SK-N-SH (cell line): Measurements from ENCODE around the gene PRKG1. TPM values are rescaled to one million over a fixed set of nuclear protein-coding genes. Genes with fewer than 3 reads are reported as not detected.

Source experiments
- CTCF ChIA-PET: fragments of 300-600, 350-600 bp; formaldehyde crosslinking; extraction: SDS; loops from one replicate; lab custom pipeline; 2021; lab: Yijun Ruan, JAX
- POLR2A ChIA-PET: fragments of 350-600 bp; sonication (Branson Sonifier 250); formaldehyde crosslinking; extraction: SDS; loops from one replicate; lab custom pipeline; 2020; ENCODE audit warnings: antibody characterized with exemption, inconsistent platforms; lab: Yijun Ruan, JAX
- DNase-seq: peaks from one replicate; pipeline ENCODE4 v3.0.0; 2012
- H2AFZ ChIP-seq: fragments of 200-600 bp; sonication (generic); 2 replicates; pipeline ENCODE4 v1.8.1; 2016; ENCODE audit warnings: antibody characterized with exemption, mild to moderate bottlenecking, low read depth
- H3F3A ChIP-seq: fragments of 200-600 bp; sonication (generic); replicated peaks from 2 replicates; pipeline ENCODE3; 2016; ENCODE audit warnings: antibody characterized with exemption, mild to moderate bottlenecking; ENCODE audit not compliant: insufficient read depth
- H3K27ac ChIP-seq, 2 experiments: fragments of 200-500 bp in 1 of 2; fragments of 200-600 bp in 1 of 2; sonication (Bioruptor generic) in 1 of 2; sonication (generic), shearing (Covaris generic) in 1 of 2; 2 replicates each; pipeline versions ENCODE4 v1.5.1 to v1.6.1; 2014 to 2016; ENCODE audit warnings: low read depth in 2 of 2, inconsistent platforms in 1 of 2, low read length in 1 of 2, mild to moderate bottlenecking in 1 of 2, mixed read lengths in 1 of 2
- H3K27me3 ChIP-seq: fragments of 200-600 bp; sonication (generic), shearing (Covaris generic); 2 replicates; pipeline ENCODE4 v1.6.1; 2016; ENCODE audit warnings: mixed run types; ENCODE audit not compliant: insufficient read depth
- H3K36me3 ChIP-seq, 2 experiments: fragments of 200-500 bp in 1 of 2; fragments of 200-600 bp in 1 of 2; sonication (Bioruptor generic) in 1 of 2; sonication (generic) in 1 of 2; replicated peaks in 1 of 2; 2 replicates each; pipeline versions ENCODE3 to v1.5.1; 2014 to 2016; ENCODE audit warnings: low read length in 1 of 2, mild to moderate bottlenecking in 1 of 2; ENCODE audit not compliant: insufficient read depth in 2 of 2, control insufficient read depth in 1 of 2
- H3K4me1 ChIP-seq, 2 experiments: fragments of 200-500 bp in 1 of 2; fragments of 200-600 bp in 1 of 2; sonication (Bioruptor generic) in 1 of 2; sonication (generic), shearing (Covaris generic) in 1 of 2; 2 replicates each; pipeline versions ENCODE4 v1.5.1 to v1.6.1; 2014 to 2016; ENCODE audit warnings: low read depth in 1 of 2, low read length in 1 of 2, mixed run types in 1 of 2; ENCODE audit not compliant: insufficient read depth in 2 of 2, control insufficient read depth in 1 of 2
- H3K4me2 ChIP-seq: fragments of 200-600 bp; sonication (generic), shearing (Covaris generic); 2 replicates; pipeline ENCODE4 v1.6.1; 2017; ENCODE audit warnings: mixed run types
- H3K4me3 ChIP-seq, 2 experiments: fragments of 200-500 bp in 1 of 2; fragments of 200-600 bp in 1 of 2; sonication (Bioruptor generic) in 1 of 2; sonication (generic), shearing (Covaris generic) in 1 of 2; 2 replicates each; pipeline versions ENCODE4 v1.5.1 to v1.8.1; 2014 to 2016; ENCODE audit warnings: low read depth in 2 of 2, inconsistent platforms in 1 of 2, low read length in 1 of 2, mild to moderate bottlenecking in 1 of 2, mixed read lengths in 1 of 2, moderate library complexity in 1 of 2
- H3K79me2 ChIP-seq: fragments of 200-600 bp; sonication (generic); 2 replicates; pipeline ENCODE4 v1.8.1; 2017; ENCODE audit warnings: mild to moderate bottlenecking; ENCODE audit not compliant: insufficient read depth
- H3K9ac ChIP-seq: fragments of 200-600 bp; sonication (generic); 2 replicates; pipeline ENCODE4 v1.6.1; 2017; ENCODE audit warnings: mixed run types
- H3K9me2 ChIP-seq: fragments of 200-600 bp; sonication (generic); 2 replicates; pipeline ENCODE4 v1.6.1; 2017; ENCODE audit warnings: mixed run types
- H3K9me3 ChIP-seq: fragments of 200-600 bp; sonication (generic); 2 replicates; pipeline ENCODE4 v1.6.1; 2017; ENCODE audit warnings: mixed run types, mild to moderate bottlenecking, moderate library complexity
- H4K20me1 ChIP-seq: fragments of 200-600 bp; sonication (generic); 2 replicates; pipeline ENCODE4 v1.6.1; 2017; ENCODE audit warnings: mild to moderate bottlenecking, mixed run types; ENCODE audit not compliant: insufficient read depth
- CTCF ChIP-seq: fragments of 200-600 bp; sonication (generic); IDR thresholded peaks from 2 replicates; pipeline ENCODE4 v1.6.1; 2017; ENCODE audit warnings: antibody characterized with exemption, mild to moderate bottlenecking, moderate library complexity
- ELF1 ChIP-seq: IDR thresholded peaks from 2 replicates; pipeline ENCODE4 v1.4.0; 2012
- GATA2 ChIP-seq: sonication (generic); formaldehyde crosslinking; IDR thresholded peaks from 2 replicates; pipeline ENCODE4 v1.5.0; 2020; ENCODE audit warnings: mild to moderate bottlenecking, missing genetic modification reagents
- JUND ChIP-seq: IDR thresholded peaks from 2 replicates; pipeline ENCODE4 v1.4.0; 2012
- MXI1 ChIP-seq: IDR thresholded peaks from 2 replicates; pipeline ENCODE4 v1.6.1; 2012; ENCODE audit warnings: mild to moderate bottlenecking, low read depth, low read length, improper control_type of control experiment
- NFIC ChIP-seq: IDR thresholded peaks from 2 replicates; pipeline ENCODE4 v1.4.0; 2012; ENCODE audit warnings: borderline replicate concordance
- RAD21 ChIP-seq: IDR thresholded peaks from 2 replicates; pipeline ENCODE4 v1.6.1; 2012; ENCODE audit warnings: mild to moderate bottlenecking, low read length
- SMC3 ChIP-seq: IDR thresholded peaks from 2 replicates; pipeline ENCODE4 v1.6.1; 2012; ENCODE audit warnings: low read depth, low read length, improper control_type of control experiment
- WGBS: methylation state at CpG from one replicate; pipeline ENCODE4 v1.1.6; 2017; ENCODE audit warnings: low lambda C conversion rate; 5-methylcytosine and 5-hydroxymethylcytosine counted together
- polyA plus RNA-seq, 3 experiments: library from polyadenylated mRNA; depleted of rRNA; stranded (reverse); fragments of >200 nt; gene quantifications; 2 replicates each; pipeline ENCODE4 v1.2.3, GENCODE V29; 2012
- TF ChIP-seq, protein P1 (sequence below): IDR thresholded peaks from 2 replicates; pipeline ENCODE4 v1.4.0; 2012; ENCODE audit warnings: low read depth
- TF ChIP-seq, protein P2 (sequence below): fragments of 150-350 bp; IDR thresholded peaks from 2 replicates; pipeline ENCODE4 v1.6.1; 2016; ENCODE audit warnings: mild to moderate bottlenecking, low read depth, low read length
- TF ChIP-seq, protein P3 (sequence below): IDR thresholded peaks from 2 replicates; pipeline ENCODE4 v1.6.1; 2012; ENCODE audit warnings: mild to moderate bottlenecking, low read depth, low read length, moderate library complexity

The PRKG1 gene
- polyA plus RNA-seq, 1 of the 3 experiments (the other 2 are of a cell fraction): 4.1 TPM

DNA sequence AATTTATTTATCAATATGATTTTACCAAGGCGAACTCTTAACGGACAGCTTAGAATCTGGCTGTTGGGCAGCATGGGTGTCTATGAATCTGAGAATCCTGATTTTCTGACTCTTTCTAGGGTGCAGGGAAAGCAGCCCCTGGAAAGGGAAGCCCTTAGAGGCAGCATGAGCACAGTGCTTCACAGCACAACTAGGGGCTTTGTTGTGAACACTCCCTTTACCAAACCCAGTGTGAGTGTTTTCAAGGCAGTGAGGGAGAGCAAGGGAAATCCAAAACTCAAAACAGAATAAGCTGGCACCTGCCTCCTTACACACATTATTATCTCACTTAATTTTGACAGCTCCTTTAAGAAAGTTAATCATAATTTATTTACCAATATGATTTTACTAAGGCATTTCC, 741.4 kb downstream of the PRKG1 start (continued):
- TF ChIP-seq CTCF (no peak), RAD21 (no peak)
- TF ChIP-seq, protein P1, sequence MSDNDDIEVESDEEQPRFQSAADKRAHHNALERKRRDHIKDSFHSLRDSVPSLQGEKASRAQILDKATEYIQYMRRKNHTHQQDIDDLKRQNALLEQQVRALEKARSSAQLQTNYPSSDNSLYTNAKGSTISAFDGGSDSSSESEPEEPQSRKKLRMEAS: no peak
- TF ChIP-seq, all 33 proteins: peak for 0

DNA sequence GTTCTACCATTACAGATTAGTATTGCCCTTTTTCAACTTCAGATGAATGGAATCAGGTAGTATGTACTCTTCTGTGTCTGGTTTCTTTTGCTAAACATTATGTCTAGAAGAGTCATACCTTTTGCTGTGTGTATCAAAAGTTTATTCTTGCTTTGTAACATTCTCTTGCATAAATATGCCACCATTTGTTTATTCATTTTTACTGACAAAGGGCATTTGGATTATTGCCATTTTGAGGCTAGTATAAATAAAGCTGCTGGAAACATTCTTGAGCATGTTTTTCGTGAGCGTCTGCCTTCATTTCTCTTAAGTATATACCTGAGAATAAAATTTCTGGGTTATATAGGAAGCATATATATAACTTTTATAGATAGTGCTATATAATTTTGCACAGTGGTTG, 746.8 kb downstream of the PRKG1 start:
- no peak for DNase-seq
- H3K9me2 ChIP-seq: no peaks in the 10 kb centered on the region
- H2AFZ ChIP-seq: no peak overlapping the region
- no peak overlapping the region for H3K27ac ChIP-seq
- no peaks in the 10 kb centered on the region for H3F3A ChIP-seq
- no peaks in the 10 kb centered on the region for H3K4me1 ChIP-seq
- H3K79me2 ChIP-seq: no peaks in the 10 kb centered on the region
- H3K4me3 ChIP-seq: no peak overlapping the region
- POLR2A ChIA-PET: no interaction called here
- CTCF ChIA-PET: no interaction called here
- no peaks in the 10 kb centered on the region for H3K9me3 ChIP-seq
- no peak overlapping the region for H3K4me2 ChIP-seq
- 74% methylated on average over 2 of the region's 2 CpGs for WGBS
- H4K20me1 ChIP-seq: no peaks in the 10 kb centered on the region
- H3K36me3 ChIP-seq: no peaks in the 10 kb centered on the region
- no peaks in the 10 kb centered on the region for H3K27me3 ChIP-seq
- TF ChIP-seq, protein P2, sequence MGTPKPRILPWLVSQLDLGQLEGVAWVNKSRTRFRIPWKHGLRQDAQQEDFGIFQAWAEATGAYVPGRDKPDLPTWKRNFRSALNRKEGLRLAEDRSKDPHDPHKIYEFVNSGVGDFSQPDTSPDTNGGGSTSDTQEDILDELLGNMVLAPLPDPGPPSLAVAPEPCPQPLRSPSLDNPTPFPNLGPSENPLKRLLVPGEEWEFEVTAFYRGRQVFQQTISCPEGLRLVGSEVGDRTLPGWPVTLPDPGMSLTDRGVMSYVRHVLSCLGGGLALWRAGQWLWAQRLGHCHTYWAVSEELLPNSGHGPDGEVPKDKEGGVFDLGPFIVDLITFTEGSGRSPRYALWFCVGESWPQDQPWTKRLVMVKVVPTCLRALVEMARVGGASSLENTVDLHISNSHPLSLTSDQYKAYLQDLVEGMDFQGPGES: no peak
- TF ChIP-seq ELF1 (no peak), GATA2 (CRISPR knock-in tag) (no peak), JUND (no peak), SMC3 (no peak), MXI1 (no peak), NFIC (no peak)
- TF ChIP-seq, protein P3, sequence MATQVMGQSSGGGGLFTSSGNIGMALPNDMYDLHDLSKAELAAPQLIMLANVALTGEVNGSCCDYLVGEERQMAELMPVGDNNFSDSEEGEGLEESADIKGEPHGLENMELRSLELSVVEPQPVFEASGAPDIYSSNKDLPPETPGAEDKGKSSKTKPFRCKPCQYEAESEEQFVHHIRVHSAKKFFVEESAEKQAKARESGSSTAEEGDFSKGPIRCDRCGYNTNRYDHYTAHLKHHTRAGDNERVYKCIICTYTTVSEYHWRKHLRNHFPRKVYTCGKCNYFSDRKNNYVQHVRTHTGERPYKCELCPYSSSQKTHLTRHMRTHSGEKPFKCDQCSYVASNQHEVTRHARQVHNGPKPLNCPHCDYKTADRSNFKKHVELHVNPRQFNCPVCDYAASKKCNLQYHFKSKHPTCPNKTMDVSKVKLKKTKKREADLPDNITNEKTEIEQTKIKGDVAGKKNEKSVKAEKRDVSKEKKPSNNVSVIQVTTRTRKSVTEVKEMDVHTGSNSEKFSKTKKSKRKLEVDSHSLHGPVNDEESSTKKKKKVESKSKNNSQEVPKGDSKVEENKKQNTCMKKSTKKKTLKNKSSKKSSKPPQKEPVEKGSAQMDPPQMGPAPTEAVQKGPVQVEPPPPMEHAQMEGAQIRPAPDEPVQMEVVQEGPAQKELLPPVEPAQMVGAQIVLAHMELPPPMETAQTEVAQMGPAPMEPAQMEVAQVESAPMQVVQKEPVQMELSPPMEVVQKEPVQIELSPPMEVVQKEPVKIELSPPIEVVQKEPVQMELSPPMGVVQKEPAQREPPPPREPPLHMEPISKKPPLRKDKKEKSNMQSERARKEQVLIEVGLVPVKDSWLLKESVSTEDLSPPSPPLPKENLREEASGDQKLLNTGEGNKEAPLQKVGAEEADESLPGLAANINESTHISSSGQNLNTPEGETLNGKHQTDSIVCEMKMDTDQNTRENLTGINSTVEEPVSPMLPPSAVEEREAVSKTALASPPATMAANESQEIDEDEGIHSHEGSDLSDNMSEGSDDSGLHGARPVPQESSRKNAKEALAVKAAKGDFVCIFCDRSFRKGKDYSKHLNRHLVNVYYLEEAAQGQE: no peak
- no peak overlapping the region for H3K9ac ChIP-seq
